ENCODE data around the gene ABLIM1.

DNA sequence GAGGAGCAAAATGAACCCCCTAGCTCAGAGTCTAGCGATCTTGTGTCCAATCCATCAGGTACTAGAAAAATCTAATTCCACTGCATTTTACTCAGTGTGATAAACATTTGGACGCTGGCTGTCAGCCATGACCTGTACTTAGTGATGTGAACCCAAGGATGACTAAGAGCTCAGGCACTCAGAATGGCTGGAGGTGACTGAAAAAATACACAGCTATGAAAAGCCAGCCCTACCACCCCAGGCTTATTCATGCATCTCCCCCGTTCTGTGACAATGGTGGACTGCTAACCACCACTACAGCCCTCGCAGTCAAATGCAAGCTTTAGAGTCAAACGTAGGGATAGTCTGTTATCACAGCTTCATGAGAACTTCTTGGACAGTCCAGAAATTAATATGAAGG is 268.6 kb downstream of the ABLIM1 start:
- no peak for TF ChIP-seq POLR2A (IDR thresholded peaks at IDR 0.05)
- TF ChIP-seq EP300 (IDR thresholded peaks at IDR 0.05; ENCODE audit: low read depth): no peak
- TF ChIP-seq, protein P1, sequence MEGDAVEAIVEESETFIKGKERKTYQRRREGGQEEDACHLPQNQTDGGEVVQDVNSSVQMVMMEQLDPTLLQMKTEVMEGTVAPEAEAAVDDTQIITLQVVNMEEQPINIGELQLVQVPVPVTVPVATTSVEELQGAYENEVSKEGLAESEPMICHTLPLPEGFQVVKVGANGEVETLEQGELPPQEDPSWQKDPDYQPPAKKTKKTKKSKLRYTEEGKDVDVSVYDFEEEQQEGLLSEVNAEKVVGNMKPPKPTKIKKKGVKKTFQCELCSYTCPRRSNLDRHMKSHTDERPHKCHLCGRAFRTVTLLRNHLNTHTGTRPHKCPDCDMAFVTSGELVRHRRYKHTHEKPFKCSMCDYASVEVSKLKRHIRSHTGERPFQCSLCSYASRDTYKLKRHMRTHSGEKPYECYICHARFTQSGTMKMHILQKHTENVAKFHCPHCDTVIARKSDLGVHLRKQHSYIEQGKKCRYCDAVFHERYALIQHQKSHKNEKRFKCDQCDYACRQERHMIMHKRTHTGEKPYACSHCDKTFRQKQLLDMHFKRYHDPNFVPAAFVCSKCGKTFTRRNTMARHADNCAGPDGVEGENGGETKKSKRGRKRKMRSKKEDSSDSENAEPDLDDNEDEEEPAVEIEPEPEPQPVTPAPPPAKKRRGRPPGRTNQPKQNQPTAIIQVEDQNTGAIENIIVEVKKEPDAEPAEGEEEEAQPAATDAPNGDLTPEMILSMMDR (IDR thresholded peaks at IDR 0.05): no peak

Measured in transverse colon (tissue), 3 donors.